ENCODE results near the gene DBN1. TPM values are rescaled to one million over a fixed set of nuclear protein-coding genes. Genes with fewer than 3 reads are reported as not detected.
A peak's percentile ranks its signal among the peaks of the same experiment; 100 is the strongest.

The DBN1 gene
- total RNA-seq, 1 experiment from 2014 or later, result 29.1 TPM

- Histone ChIP-seq H3K9me2 (replicated peaks; ENCODE audit: insufficient read depth, low read length) (no peaks in the 10 kb centered on the region), H3K27me3 (ENCODE audit: low read length) (no peaks in the 10 kb centered on the region), H4K20me1 (ENCODE audit: insufficient read depth, low read depth, low read length) (no peaks in the 10 kb centered on the region), H3K27ac (ENCODE audit: low read length) (peak overlapping the region; percentile 99), H3K36me3 (ENCODE audit: insufficient read depth, low read length) (peaks cover 17% of the 10 kb centered on the region), H3K4me2 (ENCODE audit: low read depth, low read length, poor library complexity, severe bottlenecking) (peak overlapping the region; percentile 100), H3K9me3 (ENCODE audit: low read length) (no peaks in the 10 kb centered on the region), H3K4me3 (ENCODE audit: low read length) (peak overlapping the region; percentile 93), H3K79me2 (ENCODE audit: low read length) (peaks cover 29% of the 10 kb centered on the region), H2AFZ (ENCODE audit: low read length) (no peak overlapping the region), H3K9ac (ENCODE audit: low read length) (peak overlapping the region; percentile 99), H3K4me1 (ENCODE audit: low read length) (peaks cover 74% of the 10 kb centered on the region)
- peak; percentile 86 for DNase-seq
Measured at GRCh38 chr5:177508837-177509236, 35.4 kb upstream of the DBN1 start.

GRCh38 chr5:177508221-177508611 is 34.8 kb upstream of the DBN1 start:
- H3K79me2 ChIP-seq (ENCODE audit: low read length), result peaks cover 29% of the 10 kb centered on the region
- H2AFZ ChIP-seq (ENCODE audit: low read length), result no peak overlapping the region
- H3K4me1 ChIP-seq (ENCODE audit: low read length), result peaks cover 80% of the 10 kb centered on the region
- no peaks in the 10 kb centered on the region for H4K20me1 ChIP-seq (ENCODE audit: insufficient read depth, low read depth, low read length)
- H3K27ac ChIP-seq (ENCODE audit: low read length), result peak overlapping the region; percentile 99
- peak overlapping the region; percentile 100 for H3K4me2 ChIP-seq (ENCODE audit: low read depth, low read length, poor library complexity, severe bottlenecking)
- H3K27me3 ChIP-seq (ENCODE audit: low read length), result no peaks in the 10 kb centered on the region
- no peak for DNase-seq
- H3K36me3 ChIP-seq (ENCODE audit: insufficient read depth, low read length), result peaks cover 17% of the 10 kb centered on the region
- H3K4me3 ChIP-seq (ENCODE audit: low read length), result peak overlapping the region; percentile 93
- H3K9ac ChIP-seq (ENCODE audit: low read length), result peak overlapping the region; percentile 99
- no peaks in the 10 kb centered on the region for H3K9me3 ChIP-seq (ENCODE audit: low read length)
- no peaks in the 10 kb centered on the region for H3K9me2 ChIP-seq (replicated peaks; ENCODE audit: insufficient read depth, low read length)

GRCh38 chr5:177507596-177508220 is 34.3 kb upstream of the DBN1 start:
- Histone ChIP-seq H3K27ac (ENCODE audit: low read length) (peak overlapping the region; percentile 99), H3K9me2 (replicated peaks; ENCODE audit: insufficient read depth, low read length) (no peaks in the 10 kb centered on the region), H3K36me3 (ENCODE audit: insufficient read depth, low read length) (peaks cover 17% of the 10 kb centered on the region), H4K20me1 (ENCODE audit: insufficient read depth, low read depth, low read length) (no peaks in the 10 kb centered on the region), H3K4me3 (ENCODE audit: low read length) (peak overlapping the region; percentile 93), H3K4me1 (ENCODE audit: low read length) (peaks cover 85% of the 10 kb centered on the region), H3K4me2 (ENCODE audit: low read depth, low read length, poor library complexity, severe bottlenecking) (peak overlapping the region; percentile 100), H3K9ac (ENCODE audit: low read length) (peak overlapping the region; percentile 99), H3K9me3 (ENCODE audit: low read length) (no peaks in the 10 kb centered on the region), H3K27me3 (ENCODE audit: low read length) (no peaks in the 10 kb centered on the region), H2AFZ (ENCODE audit: low read length) (no peak overlapping the region), H3K79me2 (ENCODE audit: low read length) (peaks cover 29% of the 10 kb centered on the region)
- no peak for DNase-seq

GRCh38 chr5:177507165-177507564 is 33.7 kb upstream of the DBN1 start:
- Histone ChIP-seq H3K79me2 (ENCODE audit: low read length) (peaks cover 29% of the 10 kb centered on the region), H3K36me3 (ENCODE audit: insufficient read depth, low read length) (peaks cover 17% of the 10 kb centered on the region), H4K20me1 (ENCODE audit: insufficient read depth, low read depth, low read length) (no peaks in the 10 kb centered on the region), H3K9me3 (ENCODE audit: low read length) (no peaks in the 10 kb centered on the region), H3K4me3 (ENCODE audit: low read length) (no peak overlapping the region), H3K27me3 (ENCODE audit: low read length) (no peaks in the 10 kb centered on the region), H3K4me1 (ENCODE audit: low read length) (peaks cover 87% of the 10 kb centered on the region), H3K27ac (ENCODE audit: low read length) (peak overlapping the region; percentile 99), H3K9ac (ENCODE audit: low read length) (peak overlapping the region; percentile 99), H2AFZ (ENCODE audit: low read length) (no peak overlapping the region), H3K9me2 (replicated peaks; ENCODE audit: insufficient read depth, low read length) (no peaks in the 10 kb centered on the region), H3K4me2 (ENCODE audit: low read depth, low read length, poor library complexity, severe bottlenecking) (no peak overlapping the region)
- no peak for DNase-seq

GRCh38 chr5:177505075-177505474 is 31.6 kb upstream of the DBN1 start:
- H3K9me2 ChIP-seq (replicated peaks; ENCODE audit: insufficient read depth, low read length), result no peaks in the 10 kb centered on the region
- H3K79me2 ChIP-seq (ENCODE audit: low read length), result peaks cover 28% of the 10 kb centered on the region
- no peak overlapping the region for H3K4me3 ChIP-seq (ENCODE audit: low read length)
- no peaks in the 10 kb centered on the region for H3K27me3 ChIP-seq (ENCODE audit: low read length)
- H3K36me3 ChIP-seq (ENCODE audit: insufficient read depth, low read length), result peaks cover 17% of the 10 kb centered on the region
- H4K20me1 ChIP-seq (ENCODE audit: insufficient read depth, low read depth, low read length), result no peaks in the 10 kb centered on the region
- no peaks in the 10 kb centered on the region for H3K9me3 ChIP-seq (ENCODE audit: low read length)
- peak overlapping the region; percentile 29; the same call in 1 of the 2 replicates for H3K27ac ChIP-seq (ENCODE audit: low read length)
- peaks cover 80% of the 10 kb centered on the region for H3K4me1 ChIP-seq (ENCODE audit: low read length)
- DNase-seq, result no peak
- no peak overlapping the region for H3K9ac ChIP-seq (ENCODE audit: low read length)
- H3K4me2 ChIP-seq (ENCODE audit: low read depth, low read length, poor library complexity, severe bottlenecking), result no peak overlapping the region
- H2AFZ ChIP-seq (ENCODE audit: low read length), result no peak overlapping the region

- Histone ChIP-seq H3K4me2 (ENCODE audit: low read depth, low read length, poor library complexity, severe bottlenecking) (no peak overlapping the region), H3K9ac (ENCODE audit: low read length) (no peak overlapping the region), H3K27ac (ENCODE audit: low read length) (peak overlapping the region; percentile 29; the same call in 1 of the 2 replicates), H3K27me3 (ENCODE audit: low read length) (no peaks in the 10 kb centered on the region), H4K20me1 (ENCODE audit: insufficient read depth, low read depth, low read length) (no peaks in the 10 kb centered on the region), H3K4me1 (ENCODE audit: low read length) (peaks cover 73% of the 10 kb centered on the region), H3K36me3 (ENCODE audit: insufficient read depth, low read length) (peaks cover 17% of the 10 kb centered on the region), H3K9me2 (replicated peaks; ENCODE audit: insufficient read depth, low read length) (no peaks in the 10 kb centered on the region), H3K9me3 (ENCODE audit: low read length) (no peaks in the 10 kb centered on the region), H3K79me2 (ENCODE audit: low read length) (peaks cover 21% of the 10 kb centered on the region), H2AFZ (ENCODE audit: low read length) (no peak overlapping the region), H3K4me3 (ENCODE audit: low read length) (no peak overlapping the region)
- no peak for DNase-seq
Measured at GRCh38 chr5:177504086-177505056, 30.9 kb upstream of the DBN1 start.

GRCh38 chr5:177503351-177504085 is 30.1 kb upstream of the DBN1 start:
- no peak overlapping the region for H3K4me2 ChIP-seq (ENCODE audit: low read depth, low read length, poor library complexity, severe bottlenecking)

More at GRCh38 chr5:177503351-177504085, 30.1 kb upstream of the DBN1 start:
- no peak overlapping the region for H2AFZ ChIP-seq (ENCODE audit: low read length)
- H3K27ac ChIP-seq (ENCODE audit: low read length), result peak overlapping the region; percentile 90; the same call in 1 of the 2 replicates
- H4K20me1 ChIP-seq (ENCODE audit: insufficient read depth, low read depth, low read length), result no peaks in the 10 kb centered on the region
- no peak for DNase-seq
- no peaks in the 10 kb centered on the region for H3K27me3 ChIP-seq (ENCODE audit: low read length)
- H3K9ac ChIP-seq (ENCODE audit: low read length), result no peak overlapping the region
- no peak overlapping the region for H3K4me3 ChIP-seq (ENCODE audit: low read length)
- H3K4me1 ChIP-seq (ENCODE audit: low read length), result peaks cover 65% of the 10 kb centered on the region
- no peaks in the 10 kb centered on the region for H3K9me3 ChIP-seq (ENCODE audit: low read length)
- peaks cover 17% of the 10 kb centered on the region for H3K36me3 ChIP-seq (ENCODE audit: insufficient read depth, low read length)
- H3K79me2 ChIP-seq (ENCODE audit: low read length), result peaks cover 13% of the 10 kb centered on the region
- H3K9me2 ChIP-seq (replicated peaks; ENCODE audit: insufficient read depth, low read length), result no peaks in the 10 kb centered on the region
